Prostate gland (tissue), 2 donors: ENCODE measurements around the gene WWOX.

Experiments
- POLR2A ChIP-seq: fragments of 450-650 bp; IDR thresholded peaks from one replicate; pipeline ENCODE4 v1.6.1; 2016; ENCODE audit warnings: antibody characterized with exemption, mild to moderate bottlenecking
- POLR2AphosphoS5 ChIP-seq: sonication (generic); formaldehyde crosslinking; IDR thresholded peaks from one replicate; pipeline ENCODE4 v1.6.1; 2017; ENCODE audit warnings: antibody characterized with exemption
- TF ChIP-seq, protein P1 (sequence below), 4 experiments: fragments of 200-600 bp in 2 of 4; fragments of 450-650 bp in 2 of 4; sonication (generic) in 2 of 4; IDR thresholded peaks; 1 replicate in 3 of 4; 2 replicates in 1 of 4; pipeline ENCODE4 v1.5.1; 2016 to 2019; ENCODE audit warnings: antibody characterized with exemption in 4 of 4, mild to moderate bottlenecking in 2 of 4, moderate library complexity in 2 of 4

DNA sequence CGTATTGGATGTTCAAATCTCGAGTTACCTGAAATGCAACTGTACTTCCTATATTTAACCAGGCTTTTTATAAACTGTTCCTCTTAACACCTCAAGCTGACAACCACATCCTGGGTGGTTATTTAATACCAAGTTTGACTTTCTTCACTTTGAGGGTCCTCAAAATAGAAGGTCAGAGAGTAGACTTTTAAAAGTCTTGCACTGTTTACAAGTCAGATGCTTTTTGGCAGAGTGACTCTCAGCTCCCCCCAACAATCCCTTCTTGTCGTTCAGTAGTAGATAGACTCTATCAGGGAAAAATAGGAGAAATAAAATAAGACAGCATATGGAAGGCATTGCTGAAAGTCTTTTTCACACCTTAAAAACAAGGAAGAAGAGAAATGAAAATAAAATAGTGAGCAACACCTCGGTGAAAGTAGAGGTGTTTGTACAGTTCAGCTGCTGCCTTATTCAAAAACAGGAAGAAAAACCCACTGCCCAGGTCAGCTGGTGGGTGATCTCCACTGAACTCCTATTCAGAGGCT, 650.4 kb downstream of the WWOX start:
- TF ChIP-seq, protein P1, sequence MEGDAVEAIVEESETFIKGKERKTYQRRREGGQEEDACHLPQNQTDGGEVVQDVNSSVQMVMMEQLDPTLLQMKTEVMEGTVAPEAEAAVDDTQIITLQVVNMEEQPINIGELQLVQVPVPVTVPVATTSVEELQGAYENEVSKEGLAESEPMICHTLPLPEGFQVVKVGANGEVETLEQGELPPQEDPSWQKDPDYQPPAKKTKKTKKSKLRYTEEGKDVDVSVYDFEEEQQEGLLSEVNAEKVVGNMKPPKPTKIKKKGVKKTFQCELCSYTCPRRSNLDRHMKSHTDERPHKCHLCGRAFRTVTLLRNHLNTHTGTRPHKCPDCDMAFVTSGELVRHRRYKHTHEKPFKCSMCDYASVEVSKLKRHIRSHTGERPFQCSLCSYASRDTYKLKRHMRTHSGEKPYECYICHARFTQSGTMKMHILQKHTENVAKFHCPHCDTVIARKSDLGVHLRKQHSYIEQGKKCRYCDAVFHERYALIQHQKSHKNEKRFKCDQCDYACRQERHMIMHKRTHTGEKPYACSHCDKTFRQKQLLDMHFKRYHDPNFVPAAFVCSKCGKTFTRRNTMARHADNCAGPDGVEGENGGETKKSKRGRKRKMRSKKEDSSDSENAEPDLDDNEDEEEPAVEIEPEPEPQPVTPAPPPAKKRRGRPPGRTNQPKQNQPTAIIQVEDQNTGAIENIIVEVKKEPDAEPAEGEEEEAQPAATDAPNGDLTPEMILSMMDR (IDR thresholded peaks at IDR 0.05) = no peak
- TF ChIP-seq POLR2A = no peak
- TF ChIP-seq POLR2AphosphoS5 = no peak
